ENCODE measurements around the gene C11orf65.
"Not testable (repeated sequence)": the region's sequence is repeated elsewhere in the genome, so short reads cannot be mapped to it uniquely, and the experiment has no call there.

Gene C11orf65

DNA sequence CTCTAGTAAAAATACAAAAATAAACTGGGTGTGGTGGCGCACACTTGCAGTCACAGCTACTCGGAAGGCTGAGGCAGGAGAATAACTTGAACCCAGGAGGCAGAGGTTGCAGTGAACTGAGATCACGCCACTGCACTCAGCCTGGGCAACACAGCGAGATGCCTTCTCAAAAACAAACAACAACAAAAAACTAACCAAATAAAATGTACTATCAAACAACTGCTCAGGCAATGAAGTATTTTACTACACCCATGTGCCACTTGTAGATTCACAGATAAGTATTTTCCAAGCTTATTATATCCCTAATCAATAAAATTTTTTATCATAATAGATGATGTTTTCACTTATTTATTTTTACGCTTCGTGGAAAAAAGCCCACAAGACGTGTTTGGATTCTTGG, 924 bp downstream of the C11orf65 start:
- Histone ChIP-seq H3K4me3 (ENCODE audit: low read length) (peak overlapping the region; percentile 83), H3K27ac (ENCODE audit: low read length) (peak overlapping the region; percentile 94)

GRCh38 chr11:108453207-108453835, 14.0 kb downstream of the C11orf65 start:
- Histone ChIP-seq H3K27ac (ENCODE audit: low read length) (no peak overlapping the region), H3K36me3 (ENCODE audit: insufficient read depth, low read depth, low read length) (no peaks in the 10 kb centered on the region), H3K4me1 (ENCODE audit: insufficient read depth, low read length) (no peaks in the 10 kb centered on the region), H3K9me3 (ENCODE audit: insufficient read depth, low read depth, low read length) (peaks cover 10% of the 10 kb centered on the region; the same call in 1 of the 2 replicates), H3K9ac (ENCODE audit: low read depth, low read length) (no peak overlapping the region), H3K27me3 (ENCODE audit: insufficient read depth, low read length) (no peaks in the 10 kb centered on the region), H3K4me3 (ENCODE audit: low read length) (no peak overlapping the region)

More for the DNA sequence above, 924 bp downstream of the C11orf65 start:
- peak overlapping the region; percentile 91; the same call in 1 of the 2 replicates for H3K9ac ChIP-seq (ENCODE audit: low read depth, low read length)
- H3K9me3 ChIP-seq (ENCODE audit: insufficient read depth, low read depth, low read length), result no peaks in the 10 kb centered on the region
- no peaks in the 10 kb centered on the region for H3K36me3 ChIP-seq (ENCODE audit: insufficient read depth, low read depth, low read length)
- no peaks in the 10 kb centered on the region for H3K4me1 ChIP-seq (ENCODE audit: insufficient read depth, low read length)
- H3K27me3 ChIP-seq (ENCODE audit: insufficient read depth, low read length), result no peaks in the 10 kb centered on the region

- not testable (repeated sequence) for H3K4me1 ChIP-seq (ENCODE audit: insufficient read depth, low read length); H3K4me3 ChIP-seq (ENCODE audit: low read length); H3K27ac ChIP-seq (ENCODE audit: low read length); H3K9ac ChIP-seq (ENCODE audit: low read depth, low read length); H3K36me3 ChIP-seq (ENCODE audit: insufficient read depth, low read depth, low read length); H3K27me3 ChIP-seq (ENCODE audit: insufficient read depth, low read length)
- peaks cover 36% of the 10 kb centered on the region for H3K9me3 ChIP-seq (ENCODE audit: insufficient read depth, low read depth, low read length)
Measured at GRCh38 chr11:108441445-108441844, 25.9 kb downstream of the C11orf65 start.

DNA sequence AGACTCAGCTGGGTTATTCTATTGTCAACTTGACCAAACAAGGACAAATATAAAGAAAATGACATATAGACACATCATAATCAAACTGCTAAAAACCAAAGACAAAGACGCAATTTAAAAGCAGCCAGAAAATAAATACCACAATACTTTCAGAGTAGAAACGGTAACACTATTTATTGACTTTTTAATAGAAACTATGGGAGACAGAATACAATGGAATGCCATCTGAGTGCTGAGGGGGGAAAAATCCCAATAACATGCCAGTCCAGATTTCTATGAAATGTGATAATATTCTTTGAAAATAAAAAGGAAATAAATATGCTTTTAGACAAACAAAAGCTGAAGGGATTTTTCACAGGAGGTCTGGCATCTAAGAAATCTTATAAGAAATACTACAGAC, 30.7 kb downstream of the C11orf65 start:
- peaks cover 27% of the 10 kb centered on the region for H3K9me3 ChIP-seq (ENCODE audit: insufficient read depth, low read depth, low read length)
- H3K36me3 ChIP-seq (ENCODE audit: insufficient read depth, low read depth, low read length), result no peaks in the 10 kb centered on the region
- H3K27me3 ChIP-seq (ENCODE audit: insufficient read depth, low read length), result no peaks in the 10 kb centered on the region
- no peak overlapping the region for H3K27ac ChIP-seq (ENCODE audit: low read length)
- no peaks in the 10 kb centered on the region for H3K4me1 ChIP-seq (ENCODE audit: insufficient read depth, low read length)
- no peak overlapping the region for H3K9ac ChIP-seq (ENCODE audit: low read depth, low read length)
- no peak overlapping the region for H3K4me3 ChIP-seq (ENCODE audit: low read length)

DNA sequence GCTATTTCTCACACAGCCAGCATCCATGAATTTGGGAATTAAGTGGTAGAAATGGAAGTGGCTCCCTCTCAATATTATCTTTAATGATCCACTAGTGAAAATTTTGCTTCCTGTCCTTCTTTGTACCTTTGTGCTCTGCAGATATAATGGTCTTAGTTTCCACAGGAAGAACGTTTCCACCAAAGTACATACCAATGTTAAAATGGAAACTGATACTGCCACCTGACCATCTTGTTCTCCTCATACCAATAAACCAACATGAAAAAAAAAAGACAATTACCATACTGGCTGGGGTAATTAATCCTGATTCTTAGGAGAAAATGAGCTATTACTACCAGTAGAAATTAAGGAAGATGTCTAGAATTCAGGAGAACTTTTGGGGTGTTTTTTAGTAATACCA, 32.3 kb downstream of the C11orf65 start:
- Histone ChIP-seq H3K9me3 (ENCODE audit: insufficient read depth, low read depth, low read length) (peaks cover 17% of the 10 kb centered on the region), H3K4me1 (ENCODE audit: insufficient read depth, low read length) (no peaks in the 10 kb centered on the region), H3K9ac (ENCODE audit: low read depth, low read length) (no peak overlapping the region), H3K27me3 (ENCODE audit: insufficient read depth, low read length) (no peaks in the 10 kb centered on the region), H3K27ac (ENCODE audit: low read length) (no peak overlapping the region), H3K36me3 (ENCODE audit: insufficient read depth, low read depth, low read length) (no peaks in the 10 kb centered on the region), H3K4me3 (ENCODE audit: low read length) (no peak overlapping the region)

GRCh38 chr11:108432783-108433182, 34.5 kb downstream of the C11orf65 start:
- no peak overlapping the region for H3K9ac ChIP-seq (ENCODE audit: low read depth, low read length)
- H3K9me3 ChIP-seq (ENCODE audit: insufficient read depth, low read depth, low read length), result peaks cover 7% of the 10 kb centered on the region
- no peaks in the 10 kb centered on the region for H3K4me1 ChIP-seq (ENCODE audit: insufficient read depth, low read length)
- H3K27me3 ChIP-seq (ENCODE audit: insufficient read depth, low read length), result no peaks in the 10 kb centered on the region
- no peak overlapping the region for H3K27ac ChIP-seq (ENCODE audit: low read length)
- no peak overlapping the region for H3K4me3 ChIP-seq (ENCODE audit: low read length)
- no peaks in the 10 kb centered on the region for H3K36me3 ChIP-seq (ENCODE audit: insufficient read depth, low read depth, low read length)

DNA sequence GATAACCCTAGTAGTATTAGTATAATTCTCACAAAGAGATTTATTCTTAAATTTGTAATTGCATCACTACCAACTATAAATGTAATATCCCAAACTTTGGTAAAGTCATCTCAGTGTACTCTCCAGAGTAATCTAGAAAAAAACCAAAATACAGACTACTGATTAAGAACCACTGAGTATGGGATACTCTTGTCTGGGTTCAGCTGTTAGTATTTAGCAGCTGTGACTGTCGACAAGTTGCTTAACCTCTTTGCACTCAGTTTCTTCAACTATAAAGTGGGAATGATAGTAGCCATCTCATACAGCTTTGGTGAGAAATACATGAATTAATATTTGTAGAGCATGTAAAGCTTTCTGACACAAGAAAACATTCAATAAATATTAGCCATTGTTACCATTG, 35.3 kb downstream of the C11orf65 start:
- H3K27ac ChIP-seq (ENCODE audit: low read length), result no peak overlapping the region
- H3K4me3 ChIP-seq (ENCODE audit: low read length), result no peak overlapping the region
- no peaks in the 10 kb centered on the region for H3K27me3 ChIP-seq (ENCODE audit: insufficient read depth, low read length)
- H3K9ac ChIP-seq (ENCODE audit: low read depth, low read length), result no peak overlapping the region
- H3K4me1 ChIP-seq (ENCODE audit: insufficient read depth, low read length), result no peaks in the 10 kb centered on the region
- H3K36me3 ChIP-seq (ENCODE audit: insufficient read depth, low read depth, low read length), result no peaks in the 10 kb centered on the region
- peaks cover 7% of the 10 kb centered on the region for H3K9me3 ChIP-seq (ENCODE audit: insufficient read depth, low read depth, low read length)

- H3K9me3 ChIP-seq (ENCODE audit: insufficient read depth, low read depth, low read length), result peaks cover 3% of the 10 kb centered on the region
- H3K9ac ChIP-seq (ENCODE audit: low read depth, low read length), result no peak overlapping the region
- no peak overlapping the region for H3K4me3 ChIP-seq (ENCODE audit: low read length)
- no peaks in the 10 kb centered on the region for H3K27me3 ChIP-seq (ENCODE audit: insufficient read depth, low read length)
- no peaks in the 10 kb centered on the region for H3K36me3 ChIP-seq (ENCODE audit: insufficient read depth, low read depth, low read length)
- no peaks in the 10 kb centered on the region for H3K4me1 ChIP-seq (ENCODE audit: insufficient read depth, low read length)
- H3K27ac ChIP-seq (ENCODE audit: low read length), result no peak overlapping the region
Measured at GRCh38 chr11:108431370-108431769, 36.0 kb downstream of the C11orf65 start.

- not testable (repeated sequence) for H3K4me1 ChIP-seq (ENCODE audit: insufficient read depth, low read length); H3K27me3 ChIP-seq (ENCODE audit: insufficient read depth, low read length); H3K27ac ChIP-seq (ENCODE audit: low read length); H3K9ac ChIP-seq (ENCODE audit: low read depth, low read length); H3K36me3 ChIP-seq (ENCODE audit: insufficient read depth, low read depth, low read length); H3K9me3 ChIP-seq (ENCODE audit: insufficient read depth, low read depth, low read length); H3K4me3 ChIP-seq (ENCODE audit: low read length)
Measured at GRCh38 chr11:108417551-108417950, 49.8 kb downstream of the C11orf65 start.

GRCh38 chr11:108414958-108415357, 52.4 kb downstream of the C11orf65 start:
- Histone ChIP-seq H3K36me3 (ENCODE audit: insufficient read depth, low read depth, low read length) (no peaks in the 10 kb centered on the region), H3K4me1 (ENCODE audit: insufficient read depth, low read length) (no peaks in the 10 kb centered on the region), H3K27ac (ENCODE audit: low read length) (no peak overlapping the region), H3K9ac (ENCODE audit: low read depth, low read length) (no peak overlapping the region), H3K9me3 (ENCODE audit: insufficient read depth, low read depth, low read length) (no peaks in the 10 kb centered on the region; the same call in 1 of the 2 replicates), H3K27me3 (ENCODE audit: insufficient read depth, low read length) (no peaks in the 10 kb centered on the region), H3K4me3 (ENCODE audit: low read length) (no peak overlapping the region)

- no peaks in the 10 kb centered on the region for H3K27me3 ChIP-seq (ENCODE audit: insufficient read depth, low read length)
- H3K9ac ChIP-seq (ENCODE audit: low read depth, low read length), result no peak overlapping the region
- no peaks in the 10 kb centered on the region for H3K9me3 ChIP-seq (ENCODE audit: insufficient read depth, low read depth, low read length)
- H3K36me3 ChIP-seq (ENCODE audit: insufficient read depth, low read depth, low read length), result no peaks in the 10 kb centered on the region
- H3K4me3 ChIP-seq (ENCODE audit: low read length), result no peak overlapping the region
- no peak overlapping the region for H3K27ac ChIP-seq (ENCODE audit: low read length)
- no peaks in the 10 kb centered on the region for H3K4me1 ChIP-seq (ENCODE audit: insufficient read depth, low read length)
Measured at GRCh38 chr11:108405706-108406105, 61.6 kb downstream of the C11orf65 start.

- H3K9me3 ChIP-seq (ENCODE audit: insufficient read depth, low read depth, low read length), result no peaks in the 10 kb centered on the region
- no peak overlapping the region for H3K9ac ChIP-seq (ENCODE audit: low read depth, low read length)
- H3K4me3 ChIP-seq (ENCODE audit: low read length), result no peak overlapping the region
- no peaks in the 10 kb centered on the region for H3K27me3 ChIP-seq (ENCODE audit: insufficient read depth, low read length)
- no peaks in the 10 kb centered on the region for H3K36me3 ChIP-seq (ENCODE audit: insufficient read depth, low read depth, low read length)
- H3K4me1 ChIP-seq (ENCODE audit: insufficient read depth, low read length), result no peaks in the 10 kb centered on the region
- H3K27ac ChIP-seq (ENCODE audit: low read length), result no peak overlapping the region
Measured at GRCh38 chr11:108403052-108403451, 64.3 kb downstream of the C11orf65 start.

Data from iPS-20b (cell line).